KMS-11 (cell line): ENCODE results near the gene TBC1D4.

Experiments
- H2AFZ ChIP-seq: fragments of 200-600 bp; sonication (generic); 2 replicates; pipeline ENCODE4 v1.6.1; 2016; ENCODE audit warnings: antibody characterized with exemption, mixed run types, low read depth
- H3K27ac ChIP-seq: fragments of 200-600 bp; sonication (generic); 2 replicates; pipeline ENCODE4 v1.6.1; 2016; ENCODE audit warnings: mild to moderate bottlenecking, mixed run types
- H3K27me3 ChIP-seq: fragments of 200-600 bp; sonication (generic); 2 replicates; pipeline ENCODE4 v1.6.1; 2017; ENCODE audit warnings: mild to moderate bottlenecking, low read depth, mixed run types, moderate library complexity; ENCODE audit not compliant: insufficient read depth
- H3K36me3 ChIP-seq: fragments of 200-600 bp; sonication (generic); 2 replicates; pipeline ENCODE4 v1.6.1; 2017; ENCODE audit warnings: mild to moderate bottlenecking, mixed run types; ENCODE audit not compliant: insufficient read depth
- H3K4me1 ChIP-seq: fragments of 200-600 bp; sonication (generic); 2 replicates; pipeline ENCODE4 v1.6.1; 2016; ENCODE audit warnings: mild to moderate bottlenecking, low read depth, mixed run types; ENCODE audit not compliant: poor library complexity, severe bottlenecking
- H3K4me2 ChIP-seq: fragments of 200-600 bp; sonication (generic); 2 replicates; pipeline ENCODE4 v1.7.0; 2016; ENCODE audit warnings: mild to moderate bottlenecking, mixed run types
- H3K4me3 ChIP-seq: fragments of 200-600 bp; sonication (generic); IDR thresholded peaks from 2 replicates; pipeline ENCODE4 v1.6.1; 2017; ENCODE audit warnings: low read depth, low read length, mixed read lengths; ENCODE audit not compliant: insufficient read depth
- H3K79me2 ChIP-seq: fragments of 200-600 bp; sonication (generic); 2 replicates; pipeline ENCODE4 v1.6.1; 2016; ENCODE audit warnings: low read depth, mixed run types; ENCODE audit not compliant: insufficient read depth
- H3K9ac ChIP-seq: fragments of 200-600 bp; sonication (generic); 2 replicates; pipeline ENCODE4 v1.6.1; 2016; ENCODE audit warnings: mild to moderate bottlenecking, mixed run types
- H4K20me1 ChIP-seq: fragments of 200-600 bp; sonication (generic); 2 replicates; pipeline ENCODE4 v1.6.1; 2016; ENCODE audit warnings: mild to moderate bottlenecking, mixed run types; ENCODE audit not compliant: insufficient read depth
- CTCF ChIP-seq: fragments of 200-600 bp; sonication (generic); conservative IDR thresholded peaks from 2 replicates; pipeline ENCODE4 v1.6.1; 2017; ENCODE audit warnings: low read depth, mild to moderate bottlenecking, antibody characterized with exemption, low read length, moderate library complexity, mixed read lengths

TBC1D4 gene

GRCh38 chr13:75495938-75496337, 14.0 kb upstream of the TBC1D4 start:
- H2AFZ ChIP-seq: no peak overlapping the region
- no peak for TF ChIP-seq CTCF
- H3K4me3 ChIP-seq: no peak overlapping the region
- no peaks in the 10 kb centered on the region for H4K20me1 ChIP-seq
- no peaks in the 10 kb centered on the region for H3K27me3 ChIP-seq
- H3K4me2 ChIP-seq: no peak overlapping the region
- H3K79me2 ChIP-seq: no peaks in the 10 kb centered on the region
- no peak overlapping the region for H3K27ac ChIP-seq
- no peaks in the 10 kb centered on the region for H3K36me3 ChIP-seq
- H3K4me1 ChIP-seq: peaks cover 1% of the 10 kb centered on the region
- no peak overlapping the region for H3K9ac ChIP-seq

- Histone ChIP-seq H3K36me3 (no peaks in the 10 kb centered on the region), H2AFZ (no peak overlapping the region), H3K4me1 (peaks cover 16% of the 10 kb centered on the region), H3K4me3 (no peak overlapping the region), H3K4me2 (no peak overlapping the region), H3K27me3 (no peaks in the 10 kb centered on the region), H4K20me1 (no peaks in the 10 kb centered on the region), H3K27ac (no peak overlapping the region), H3K9ac (no peak overlapping the region), H3K79me2 (no peaks in the 10 kb centered on the region)
- no peak for TF ChIP-seq CTCF
Observed at GRCh38 chr13:75494491-75494890, 12.5 kb upstream of the TBC1D4 start.

- Histone ChIP-seq H3K79me2 (no peaks in the 10 kb centered on the region), H3K4me3 (no peak overlapping the region), H3K4me2 (no peak overlapping the region), H4K20me1 (no peaks in the 10 kb centered on the region), H3K9ac (no peak overlapping the region), H2AFZ (no peak overlapping the region), H3K4me1 (peaks cover 22% of the 10 kb centered on the region), H3K27me3 (no peaks in the 10 kb centered on the region), H3K36me3 (no peaks in the 10 kb centered on the region), H3K27ac (no peak overlapping the region)
- TF ChIP-seq CTCF: no peak
Observed at GRCh38 chr13:75493156-75493555, 11.2 kb upstream of the TBC1D4 start.

GRCh38 chr13:75492389-75492788, 10.4 kb upstream of the TBC1D4 start:
- Histone ChIP-seq H2AFZ (no peak overlapping the region), H3K27me3 (no peaks in the 10 kb centered on the region), H3K36me3 (no peaks in the 10 kb centered on the region), H3K4me1 (peaks cover 30% of the 10 kb centered on the region), H3K4me2 (no peak overlapping the region), H3K9ac (no peak overlapping the region), H3K4me3 (no peak overlapping the region), H4K20me1 (no peaks in the 10 kb centered on the region), H3K27ac (no peak overlapping the region), H3K79me2 (no peaks in the 10 kb centered on the region)
- no peak for TF ChIP-seq CTCF
